Measurements from ENCODE around the gene PANX3. TPM values are rescaled to one million over a fixed set of nuclear protein-coding genes. Genes with fewer than 3 reads are reported as not detected.
A peak's percentile ranks its signal among the peaks of the same experiment; 100 is the strongest.

PANX3 gene, protein sequence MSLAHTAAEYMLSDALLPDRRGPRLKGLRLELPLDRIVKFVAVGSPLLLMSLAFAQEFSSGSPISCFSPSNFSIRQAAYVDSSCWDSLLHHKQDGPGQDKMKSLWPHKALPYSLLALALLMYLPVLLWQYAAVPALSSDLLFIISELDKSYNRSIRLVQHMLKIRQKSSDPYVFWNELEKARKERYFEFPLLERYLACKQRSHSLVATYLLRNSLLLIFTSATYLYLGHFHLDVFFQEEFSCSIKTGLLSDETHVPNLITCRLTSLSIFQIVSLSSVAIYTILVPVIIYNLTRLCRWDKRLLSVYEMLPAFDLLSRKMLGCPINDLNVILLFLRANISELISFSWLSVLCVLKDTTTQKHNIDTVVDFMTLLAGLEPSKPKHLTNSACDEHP
- not detected for total RNA-seq

DNA sequence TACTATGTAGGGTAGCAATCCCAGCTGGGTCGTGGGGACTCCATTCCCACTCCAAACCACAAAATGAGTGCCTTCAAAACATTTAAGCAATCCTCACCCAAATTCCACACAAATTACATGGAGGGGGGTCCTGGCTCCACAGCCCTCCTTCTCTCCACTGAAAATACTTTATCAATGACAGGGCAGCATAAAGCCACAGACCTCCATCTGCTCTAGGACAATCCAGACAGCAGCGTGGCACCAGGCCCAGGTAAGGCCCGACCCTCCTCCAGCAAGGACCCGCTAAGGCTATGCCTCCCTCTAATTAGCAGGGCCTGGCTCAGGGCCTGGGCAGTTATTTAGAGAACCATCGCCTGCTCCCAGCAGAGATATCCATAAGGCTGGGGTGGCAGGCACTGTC lies at the start of gene PANX3:
Gene PANX3, plus strand, starts transcription at position 365 of the 400 bp plus-strand sequence. CDS start 129 bp downstream, outside the sequence.
- H3K4me1 ChIP-seq: no peaks in the 10 kb centered on the region
- DNase-seq (ENCODE audit: low spot score): no peak
- H3K4me3 ChIP-seq: no peak within 1 kb of the TSS
- TF ChIP-seq, protein P1, sequence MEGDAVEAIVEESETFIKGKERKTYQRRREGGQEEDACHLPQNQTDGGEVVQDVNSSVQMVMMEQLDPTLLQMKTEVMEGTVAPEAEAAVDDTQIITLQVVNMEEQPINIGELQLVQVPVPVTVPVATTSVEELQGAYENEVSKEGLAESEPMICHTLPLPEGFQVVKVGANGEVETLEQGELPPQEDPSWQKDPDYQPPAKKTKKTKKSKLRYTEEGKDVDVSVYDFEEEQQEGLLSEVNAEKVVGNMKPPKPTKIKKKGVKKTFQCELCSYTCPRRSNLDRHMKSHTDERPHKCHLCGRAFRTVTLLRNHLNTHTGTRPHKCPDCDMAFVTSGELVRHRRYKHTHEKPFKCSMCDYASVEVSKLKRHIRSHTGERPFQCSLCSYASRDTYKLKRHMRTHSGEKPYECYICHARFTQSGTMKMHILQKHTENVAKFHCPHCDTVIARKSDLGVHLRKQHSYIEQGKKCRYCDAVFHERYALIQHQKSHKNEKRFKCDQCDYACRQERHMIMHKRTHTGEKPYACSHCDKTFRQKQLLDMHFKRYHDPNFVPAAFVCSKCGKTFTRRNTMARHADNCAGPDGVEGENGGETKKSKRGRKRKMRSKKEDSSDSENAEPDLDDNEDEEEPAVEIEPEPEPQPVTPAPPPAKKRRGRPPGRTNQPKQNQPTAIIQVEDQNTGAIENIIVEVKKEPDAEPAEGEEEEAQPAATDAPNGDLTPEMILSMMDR (IDR thresholded peaks at IDR 0.05): no peak
- no peaks in the 10 kb centered on the region for H3K9me3 ChIP-seq
- H3K27me3 ChIP-seq: no peaks in the 10 kb centered on the region
- no peaks in the 10 kb centered on the region for H3K36me3 ChIP-seq
- no peak within 1 kb of the TSS for H3K27ac ChIP-seq

- Histone ChIP-seq H3K4me3 (no peak within 1 kb of the TSS), H3K4me1 (no peaks in the 10 kb centered on the region), H3K27me3 (no peaks in the 10 kb centered on the region), H3K27ac (no peak within 1 kb of the TSS), H3K9me3 (no peaks in the 10 kb centered on the region), H3K36me3 (no peaks in the 10 kb centered on the region)
- TF ChIP-seq, protein P1 (IDR thresholded peaks at IDR 0.05): no peak
- DNase-seq (ENCODE audit: low spot score): no peak
Observed at GRCh38 chr11:124569697-124570096, 41.5 kb upstream of the PANX3 start, which contains the start of gene OR8A1. OR8A1 (plus strand) TSS chr11:124569997; CDS start chr11:124570120, 123 bp downstream.

DNA sequence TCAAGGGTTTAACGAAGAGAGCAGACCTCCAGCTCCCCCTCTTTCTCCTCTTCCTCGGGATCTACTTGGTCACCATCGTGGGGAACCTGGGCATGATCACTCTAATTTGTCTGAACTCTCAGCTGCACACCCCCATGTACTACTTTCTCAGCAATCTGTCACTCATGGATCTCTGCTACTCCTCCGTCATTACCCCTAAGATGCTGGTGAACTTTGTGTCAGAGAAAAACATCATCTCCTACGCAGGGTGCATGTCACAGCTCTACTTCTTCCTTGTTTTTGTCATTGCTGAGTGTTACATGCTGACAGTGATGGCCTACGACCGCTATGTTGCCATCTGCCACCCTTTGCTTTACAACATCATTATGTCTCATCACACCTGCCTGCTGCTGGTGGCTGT lies 41.1 kb upstream of the PANX3 start:
- no peak for DNase-seq (ENCODE audit: low spot score)
- Histone ChIP-seq H3K27ac (no peak overlapping the region), H3K36me3 (no peaks in the 10 kb centered on the region), H3K4me3 (no peak overlapping the region), H3K27me3 (no peaks in the 10 kb centered on the region), H3K4me1 (no peaks in the 10 kb centered on the region), H3K9me3 (no peaks in the 10 kb centered on the region)
- TF ChIP-seq, protein P1 (IDR thresholded peaks at IDR 0.05): no peak

GRCh38 chr11:124577716-124578427 lies 33.4 kb upstream of the PANX3 start:
- TF ChIP-seq, protein P1 (IDR thresholded peaks at IDR 0.05): no peak
- no peak for DNase-seq (ENCODE audit: low spot score)
- no peaks in the 10 kb centered on the region for H3K36me3 ChIP-seq
- H3K4me3 ChIP-seq: no peak overlapping the region
- H3K4me1 ChIP-seq: peaks cover 0 to 6% of the 10 kb centered on the region in 2 donors
- no peaks in the 10 kb centered on the region for H3K9me3 ChIP-seq
- H3K27me3 ChIP-seq: no peaks in the 10 kb centered on the region
- no peak overlapping the region for H3K27ac ChIP-seq

DNA sequence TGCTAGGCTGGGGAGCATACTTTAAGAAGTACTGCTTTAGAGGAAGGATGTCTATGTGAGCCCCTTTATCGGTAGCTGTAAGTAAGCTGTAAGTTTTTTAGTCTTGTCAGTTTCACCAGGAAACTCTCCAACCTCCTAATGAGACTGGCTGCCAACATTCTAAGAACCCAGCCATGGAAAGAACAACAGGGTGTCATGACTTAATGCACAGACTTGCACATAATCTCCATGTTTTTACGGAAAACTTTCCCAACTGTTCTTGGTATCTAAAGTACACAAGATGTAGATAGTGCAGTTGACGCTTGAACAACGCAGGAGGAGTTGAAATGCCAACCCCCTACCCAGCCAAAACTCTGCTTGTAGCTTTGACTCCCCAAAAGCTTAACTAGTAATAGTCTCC lies 32.5 kb upstream of the PANX3 start:
- H3K4me1 ChIP-seq: peaks cover 0 to 6% of the 10 kb centered on the region in 2 donors
- no peak for DNase-seq (ENCODE audit: low spot score)
- no peaks in the 10 kb centered on the region for H3K27me3 ChIP-seq
- no peaks in the 10 kb centered on the region for H3K9me3 ChIP-seq
- peak overlapping the region in 1 of 2 donors; percentile 4 for H3K27ac ChIP-seq
- TF ChIP-seq, protein P1 (IDR thresholded peaks at IDR 0.05): no peak
- no peaks in the 10 kb centered on the region for H3K36me3 ChIP-seq
- no peak overlapping the region for H3K4me3 ChIP-seq

Data from right atrium auricular region (tissue), 2 donors.